D721Med (cell line): ENCODE measurements around the gene PKN1.
A peak's percentile ranks its signal among the peaks of the same experiment; 100 is the strongest.

ENCODE experiments used
- DNase-seq: peaks from one replicate; pipeline ENCODE4 v3.0.0; 2011; ENCODE audit warnings: low spot score; ENCODE audit not compliant: insufficient read length
- FAIRE-seq: peaks from 2 replicates; lab custom pipeline; 2011; peaks lifted over from hg19 to GRCh38; lab: Jason Lieb, UNC
- CTCF ChIP-seq: IDR thresholded peaks from 2 replicates; pipeline ENCODE4 v1.5.1; 2012; ENCODE audit warnings: mild to moderate bottlenecking, control low read depth; ENCODE audit not compliant: insufficient read depth; ENCODE audit errors: missing control alignments

PKN1 gene

GRCh38 chr19:14404312-14404711, 28.8 kb upstream of the PKN1 start:
- no peak for DNase-seq
- TF ChIP-seq CTCF: no peak
- no peak for FAIRE-seq

GRCh38 chr19:14405380-14405757, 27.7 kb upstream of the PKN1 start:
- DNase-seq (no peak), FAIRE-seq (no peak)
- no peak for TF ChIP-seq CTCF

GRCh38 chr19:14405758-14406644, 27.1 kb upstream of the PKN1 start:
- TF ChIP-seq CTCF: peak; percentile 73
- DNase-seq (peak; percentile 95), FAIRE-seq (no peak)

- FAIRE-seq: no peak
Measured at GRCh38 chr19:14406645-14407401, 26.3 kb upstream of the PKN1 start.

GRCh38 chr19:14407605-14408484, 25.3 kb upstream of the PKN1 start:
- TF ChIP-seq CTCF: no peak
- FAIRE-seq: no peak
- DNase-seq: no peak

More at GRCh38 chr19:14406645-14407401, 26.3 kb upstream of the PKN1 start:
- no peak for DNase-seq
- TF ChIP-seq CTCF: no peak

- FAIRE-seq: no peak
- no peak for TF ChIP-seq CTCF
- no peak for DNase-seq
Measured at GRCh38 chr19:14408491-14409145, 24.5 kb upstream of the PKN1 start.
